ENCODE data around the gene DAPL1. TPM values are rescaled to one million over a fixed set of nuclear protein-coding genes. Genes with fewer than 3 reads are reported as not detected.

DAPL1 gene
- total and polyA plus RNA-seq, 7 experiments from 2014 or later, result not detected

- Histone ChIP-seq H3K4me3 (ENCODE audit: low read length) (no peak overlapping the region), H3K36me3 (ENCODE audit: control insufficient read depth in 2 of 3, insufficient read depth in 3 of 3, low read length in 3 of 3) (no peaks in the 10 kb centered on the region), H3K27me3 (ENCODE audit: control insufficient read depth in 2 of 2, insufficient read depth in 2 of 2, low read length in 2 of 2) (no peaks in the 10 kb centered on the region), H3K9me3 (ENCODE audit: control insufficient read depth in 2 of 3, low read length in 3 of 3) (no peaks in the 10 kb centered on the region), H3K27ac (ENCODE audit: low read depth, low read length) (no peak overlapping the region), H3K4me1 (ENCODE audit: control insufficient read depth in 2 of 2, insufficient read depth in 2 of 2, low read length in 2 of 2) (no peaks in the 10 kb centered on the region)
- DNase-seq, result peak in 5 of 9 donors; percentile 21 to 51 (median 42)
- ATAC-seq, result peak; percentile 75
- Mint-ChIP-seq H3K4me3 (no peak overlapping the region), H3K36me3 (no peaks in the 10 kb centered on the region), H3K27me3 (peaks cover 0 to 29% (median 13%) of the 10 kb centered on the region in 5 donors), H3K4me1 (no peaks in the 10 kb centered on the region), H3K9me3 (no peaks in the 10 kb centered on the region), H3K27ac (no peak overlapping the region)
- ChIA-PET CTCF (interaction anchor here (0.6 to 3.0 kb wide), 17 partner anchors 9 to 1260 kb away, joined by 3 to 27 read pairs (median 4); no protein-coding TSS in a partner anchor), POLR2A (no interaction called here)
- intact Hi-C loops (cut with micrococcal nuclease), result loop anchor here (1.0 to 10.0 kb wide), 11 partner anchors 290 to 1451 kb away; partner anchors contain the start of genes CCDC148 (in 1 of the 2) and PKP4 (in 1 of the 2)
Observed at GRCh38 chr2:158753641-158754611, 41.2 kb upstream of the DAPL1 start.

- H3K27ac Mint-ChIP-seq, result no peak overlapping the region
- CTCF ChIA-PET, result interaction anchor here (1.0 to 2.6 kb wide), 4 partner anchors 9 to 733 kb away, joined by 3 to 27 read pairs (median 6); no protein-coding TSS in a partner anchor
Observed at GRCh38 chr2:158755310-158756087, 39.6 kb upstream of the DAPL1 start.

GRCh38 chr2:158756331-158756730 is 38.8 kb upstream of the DAPL1 start:
- Mint-ChIP-seq H3K9me3 (no peaks in the 10 kb centered on the region), H3K27me3 (peaks cover 4 to 20% (median 11%) of the 10 kb centered on the region in 5 donors), H3K27ac (no peak overlapping the region), H3K4me1 (no peaks in the 10 kb centered on the region), H3K4me3 (no peak overlapping the region), H3K36me3 (no peaks in the 10 kb centered on the region)
- POLR2A ChIA-PET, result no interaction called here
- no peak for DNase-seq
- intact Hi-C loops (cut with micrococcal nuclease), result loop anchor here in 1 of 2 donors (10.0 kb wide), 1 partner anchor 1452 kb away; no protein-coding TSS in a partner anchor
- CTCF ChIA-PET, result no interaction called here
- Histone ChIP-seq H3K9me3 (ENCODE audit: control insufficient read depth in 2 of 3, low read length in 3 of 3) (no peaks in the 10 kb centered on the region), H3K27me3 (ENCODE audit: control insufficient read depth in 2 of 2, insufficient read depth in 2 of 2, low read length in 2 of 2) (no peaks in the 10 kb centered on the region), H3K4me3 (ENCODE audit: low read length) (no peak overlapping the region), H3K4me1 (ENCODE audit: control insufficient read depth in 2 of 2, insufficient read depth in 2 of 2, low read length in 2 of 2) (no peaks in the 10 kb centered on the region), H3K27ac (ENCODE audit: low read depth, low read length) (no peak overlapping the region), H3K36me3 (ENCODE audit: control insufficient read depth in 2 of 3, insufficient read depth in 3 of 3, low read length in 3 of 3) (no peaks in the 10 kb centered on the region)
- ATAC-seq, result no peak

More at GRCh38 chr2:158755310-158756087, 39.6 kb upstream of the DAPL1 start:
- DNase-seq (no peak), ATAC-seq (no peak)
- Mint-ChIP-seq H3K4me1 (no peaks in the 10 kb centered on the region), H3K9me3 (no peaks in the 10 kb centered on the region), H3K4me3 (no peak overlapping the region), H3K36me3 (no peaks in the 10 kb centered on the region), H3K27me3 (peaks cover 4 to 20% (median 11%) of the 10 kb centered on the region in 5 donors)
- H3K9me3 ChIP-seq (ENCODE audit: control insufficient read depth in 2 of 3, low read length in 3 of 3), result no peaks in the 10 kb centered on the region
- H3K4me1 ChIP-seq (ENCODE audit: control insufficient read depth in 2 of 2, insufficient read depth in 2 of 2, low read length in 2 of 2), result no peaks in the 10 kb centered on the region
- no peaks in the 10 kb centered on the region for H3K36me3 ChIP-seq (ENCODE audit: control insufficient read depth in 2 of 3, insufficient read depth in 3 of 3, low read length in 3 of 3)
- intact Hi-C loops (cut with micrococcal nuclease), result loop anchor here (2.0 to 10.0 kb wide), 2 partner anchors 1451 to 1453 kb away; no protein-coding TSS in a partner anchor
- H3K27me3 ChIP-seq (ENCODE audit: control insufficient read depth in 2 of 2, insufficient read depth in 2 of 2, low read length in 2 of 2), result no peaks in the 10 kb centered on the region
- H3K4me3 ChIP-seq (ENCODE audit: low read length), result no peak overlapping the region
- POLR2A ChIA-PET, result no interaction called here
- no peak overlapping the region for H3K27ac ChIP-seq (ENCODE audit: low read depth, low read length)

- ChIA-PET POLR2A (no interaction called here), CTCF (interaction anchor here (1.9 kb wide), 1 partner anchor 11 kb away, joined by 4 read pairs; no protein-coding TSS in a partner anchor)
- no peaks in the 10 kb centered on the region for H3K36me3 Mint-ChIP-seq
- Histone ChIP-seq H3K4me1 (ENCODE audit: control insufficient read depth in 2 of 2, insufficient read depth in 2 of 2, low read length in 2 of 2) (no peaks in the 10 kb centered on the region), H3K9me3 (ENCODE audit: control insufficient read depth in 2 of 3, low read length in 3 of 3) (no peaks in the 10 kb centered on the region), H3K27me3 (ENCODE audit: control insufficient read depth in 2 of 2, insufficient read depth in 2 of 2, low read length in 2 of 2) (no peaks in the 10 kb centered on the region), H3K27ac (ENCODE audit: low read depth, low read length) (no peak overlapping the region), H3K36me3 (ENCODE audit: control insufficient read depth in 2 of 3, insufficient read depth in 3 of 3, low read length in 3 of 3) (no peaks in the 10 kb centered on the region), H3K4me3 (ENCODE audit: low read length) (no peak overlapping the region)
- intact Hi-C loops (cut with micrococcal nuclease), result loop anchor here in 1 of 2 donors (10.0 kb wide), 1 partner anchor 1452 kb away; no protein-coding TSS in a partner anchor
- no peak overlapping the region for H3K27ac Mint-ChIP-seq
- H3K4me3 Mint-ChIP-seq, result no peak overlapping the region
- DNase-seq (no peak), ATAC-seq (no peak)
- no peaks in the 10 kb centered on the region for H3K4me1 Mint-ChIP-seq
- peaks cover 4 to 18% (median 10%) of the 10 kb centered on the region in 5 donors for H3K27me3 Mint-ChIP-seq
- no peaks in the 10 kb centered on the region for H3K9me3 Mint-ChIP-seq
Observed at GRCh38 chr2:158756976-158757375, 38.1 kb upstream of the DAPL1 start.

- H3K9me3 ChIP-seq (ENCODE audit: control insufficient read depth in 2 of 3, low read length in 3 of 3), result no peaks in the 10 kb centered on the region
- no peaks in the 10 kb centered on the region for H3K4me1 ChIP-seq (ENCODE audit: control insufficient read depth in 2 of 2, insufficient read depth in 2 of 2, low read length in 2 of 2)
- Mint-ChIP-seq H3K27ac (no peak overlapping the region), H3K27me3 (peaks cover 0 to 7% (median 4%) of the 10 kb centered on the region in 5 donors), H3K36me3 (no peaks in the 10 kb centered on the region), H3K9me3 (no peaks in the 10 kb centered on the region), H3K4me3 (no peak overlapping the region), H3K4me1 (no peaks in the 10 kb centered on the region)
- intact Hi-C loops (cut with micrococcal nuclease), result no loop called here
- H3K27me3 ChIP-seq (ENCODE audit: control insufficient read depth in 2 of 2, insufficient read depth in 2 of 2, low read length in 2 of 2), result no peaks in the 10 kb centered on the region
- no peaks in the 10 kb centered on the region for H3K36me3 ChIP-seq (ENCODE audit: control insufficient read depth in 2 of 3, insufficient read depth in 3 of 3, low read length in 3 of 3)
- DNase-seq (no peak), ATAC-seq (no peak)
- no peak overlapping the region for H3K4me3 ChIP-seq (ENCODE audit: low read length)
- H3K27ac ChIP-seq (ENCODE audit: low read depth, low read length), result no peak overlapping the region
- ChIA-PET CTCF (no interaction called here), POLR2A (no interaction called here)
Observed at GRCh38 chr2:158760887-158761286, 34.2 kb upstream of the DAPL1 start.

GRCh38 chr2:158761621-158762020 is 33.5 kb upstream of the DAPL1 start:
- no peak overlapping the region for H3K27ac Mint-ChIP-seq
- CTCF ChIA-PET, result interaction anchor here (1.7 kb wide), 2 partner anchors 8 to 16 kb away, joined by 3 to 6 read pairs; no protein-coding TSS in a partner anchor
- no peak for ATAC-seq

More at GRCh38 chr2:158761621-158762020, 33.5 kb upstream of the DAPL1 start:
- no peaks in the 10 kb centered on the region for H3K36me3 ChIP-seq (ENCODE audit: control insufficient read depth in 2 of 3, insufficient read depth in 3 of 3, low read length in 3 of 3)
- intact Hi-C loops (cut with micrococcal nuclease), result no loop called here
- POLR2A ChIA-PET, result no interaction called here
- Mint-ChIP-seq H3K27me3 (peaks cover 0 to 10% (median 4%) of the 10 kb centered on the region in 5 donors), H3K4me1 (no peaks in the 10 kb centered on the region), H3K9me3 (no peaks in the 10 kb centered on the region), H3K4me3 (no peak overlapping the region), H3K36me3 (no peaks in the 10 kb centered on the region)
- no peaks in the 10 kb centered on the region for H3K9me3 ChIP-seq (ENCODE audit: control insufficient read depth in 2 of 3, low read length in 3 of 3)
- DNase-seq, result no peak
- H3K27me3 ChIP-seq (ENCODE audit: control insufficient read depth in 2 of 2, insufficient read depth in 2 of 2, low read length in 2 of 2), result no peaks in the 10 kb centered on the region
- H3K27ac ChIP-seq (ENCODE audit: low read depth, low read length), result no peak overlapping the region
- H3K4me3 ChIP-seq (ENCODE audit: low read length), result no peak overlapping the region
- no peaks in the 10 kb centered on the region for H3K4me1 ChIP-seq (ENCODE audit: control insufficient read depth in 2 of 2, insufficient read depth in 2 of 2, low read length in 2 of 2)
